ENCODE results near the gene HK1.
"Not testable (repeated sequence)": the region's sequence is repeated elsewhere in the genome, so short reads cannot be mapped to it uniquely, and the experiment has no call there.

HK1 gene

DNA sequence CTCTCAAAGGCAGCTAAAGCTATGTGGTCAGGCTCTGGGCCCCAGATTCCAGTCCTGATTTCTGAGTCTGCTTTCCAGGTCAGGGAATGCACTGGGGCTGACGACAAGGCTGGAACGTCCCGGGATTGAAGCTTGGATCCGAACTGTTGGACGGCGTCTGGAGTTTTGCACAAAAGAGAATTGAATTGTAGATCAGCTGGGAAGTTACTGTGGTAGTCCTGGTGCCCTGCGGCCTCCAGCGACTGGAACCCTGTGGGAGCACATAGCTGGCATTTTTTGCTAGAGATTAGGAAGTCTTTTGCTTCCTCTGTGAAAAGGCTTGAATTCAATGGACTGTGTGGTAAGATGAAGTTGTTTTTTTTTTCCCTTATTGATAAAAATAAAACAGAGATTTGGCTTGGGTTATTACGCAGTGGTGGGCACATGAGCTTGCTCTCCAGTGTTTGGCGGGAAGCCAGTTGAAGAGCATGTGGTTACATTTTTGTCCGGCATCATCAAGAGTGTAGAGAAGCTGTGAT lies at the start of gene HK1:
Gene HK1, plus strand, starts transcription at position 51 of the 518 bp plus-strand sequence.
- ATAC-seq (no peak), DNase-seq (no peak)

DNA sequence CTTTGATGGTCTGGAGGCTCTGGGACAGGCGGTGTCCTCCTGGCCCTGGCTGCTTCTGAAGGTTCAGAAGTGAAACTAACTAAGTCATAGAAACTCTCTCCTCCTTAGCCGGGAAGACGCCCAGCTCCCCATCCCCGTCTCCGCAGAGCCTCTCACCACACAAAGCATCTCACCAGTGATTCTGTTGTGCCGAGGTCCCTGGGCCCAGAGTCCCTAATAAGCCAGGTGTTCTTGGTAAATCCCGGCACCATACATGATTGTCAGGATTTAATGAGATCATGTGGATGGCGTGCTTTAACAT lies 48.7 kb upstream of the HK1 start:
- ATAC-seq (no peak), DNase-seq (no peak)

DNA sequence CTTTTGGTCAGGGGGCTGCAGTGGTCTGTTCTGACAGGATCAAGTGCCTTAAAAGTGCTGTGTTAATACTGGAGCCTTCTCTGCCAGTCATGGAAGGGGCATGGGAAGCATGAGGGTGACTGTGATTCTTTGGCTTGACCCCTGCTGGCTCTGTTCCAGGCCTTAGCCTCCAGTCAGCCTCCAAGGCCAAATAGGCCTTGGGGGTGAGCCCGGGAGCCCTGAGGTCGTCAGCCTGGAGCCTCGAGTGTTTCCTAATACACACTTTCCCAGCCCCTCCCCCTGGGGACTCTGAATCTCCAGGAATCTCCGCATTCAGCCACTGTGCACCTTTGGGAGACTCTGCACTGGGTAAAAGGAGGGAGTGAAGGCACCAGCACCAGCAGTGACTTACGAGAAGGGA lies 48.2 kb upstream of the HK1 start:
- ATAC-seq (no peak), DNase-seq (no peak)

DNA sequence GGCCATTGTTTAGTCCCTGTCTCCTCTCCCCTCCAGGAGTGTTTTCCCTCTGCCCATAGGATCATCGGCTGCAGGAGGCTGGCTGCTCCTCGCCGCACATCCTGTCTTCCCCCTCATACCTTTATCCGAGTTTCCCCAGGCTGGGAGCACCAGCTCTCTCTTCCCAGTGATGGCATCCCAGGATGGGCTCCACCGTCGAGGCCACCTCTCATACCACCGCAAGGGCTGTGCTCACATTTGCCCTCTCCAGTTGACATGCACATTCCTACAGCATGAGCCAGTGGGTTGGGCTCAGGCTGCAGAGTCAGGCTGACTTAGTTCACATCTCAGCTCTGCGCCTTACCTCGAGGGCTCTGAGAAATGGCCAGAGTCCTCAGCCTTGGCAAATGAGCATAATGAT lies 46.0 kb upstream of the HK1 start:
- ATAC-seq: no peak
- no peak for DNase-seq

- ATAC-seq: no peak
- DNase-seq: no peak
Observed at GRCh38 chr10:69232736-69233480, 45.4 kb upstream of the HK1 start.

GRCh38 chr10:69234447-69234846 lies 43.8 kb upstream of the HK1 start:
- DNase-seq (no peak), ATAC-seq (no peak)

GRCh38 chr10:69237528-69238159 lies 40.7 kb upstream of the HK1 start:
- DNase-seq: peak; percentile 89
- ATAC-seq: peak; percentile 96

- DNase-seq: no peak
- no peak for ATAC-seq
Observed at GRCh38 chr10:69239136-69239535, 39.2 kb upstream of the HK1 start.

DNA sequence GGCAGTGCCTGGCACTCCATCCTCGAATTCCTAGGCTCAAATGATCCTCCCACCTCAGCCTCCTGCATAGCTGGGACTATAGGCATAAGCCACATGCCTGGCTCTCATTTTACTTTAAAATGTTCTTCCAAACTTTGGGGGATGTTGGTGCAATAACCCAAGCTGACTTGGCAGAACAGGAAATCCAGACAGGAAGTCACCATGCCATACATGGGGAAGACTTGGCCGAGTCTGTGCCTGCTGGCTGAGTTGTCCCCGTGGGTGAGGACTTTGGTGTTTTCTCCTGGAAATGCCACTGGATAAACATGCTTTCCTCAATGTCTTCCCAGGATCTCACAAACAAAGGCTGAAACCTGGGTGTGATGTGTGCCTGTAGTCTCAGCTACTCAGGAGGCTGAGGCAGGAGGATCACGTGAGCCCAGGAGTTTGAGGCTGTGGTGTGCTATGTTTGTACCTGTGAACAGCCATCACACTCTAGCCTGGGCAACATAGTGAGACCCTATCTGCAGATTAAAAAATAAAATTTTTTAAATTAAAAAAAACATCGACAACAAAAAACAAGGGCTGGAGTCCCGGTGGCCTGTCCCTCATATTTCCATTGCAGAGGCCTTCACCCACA lies 38.4 kb upstream of the HK1 start:
- ATAC-seq (no peak), DNase-seq (no peak)

DNA sequence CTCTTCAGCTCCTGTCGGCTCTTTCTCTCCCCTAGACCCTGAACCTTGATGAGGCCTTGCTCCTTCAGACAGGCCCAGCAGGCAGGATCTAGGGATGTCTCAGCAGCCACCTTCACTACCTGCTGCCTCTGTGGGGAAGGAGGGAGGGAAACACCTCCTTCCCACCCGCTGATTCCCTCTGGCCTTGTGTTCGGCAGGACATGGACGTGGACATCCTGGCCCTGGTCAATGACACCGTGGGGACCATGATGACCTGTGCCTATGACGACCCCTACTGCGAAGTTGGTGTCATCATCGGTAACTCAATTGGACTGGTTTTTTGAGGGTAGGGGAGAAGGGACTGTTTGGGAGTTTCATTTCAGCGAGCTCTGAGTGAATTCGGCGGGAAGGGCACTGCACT lies 37.8 kb upstream of the HK1 start:
- DNase-seq (no peak), ATAC-seq (no peak)

- no peak for DNase-seq
- no peak for ATAC-seq
Observed at GRCh38 chr10:69241575-69241974, 36.7 kb upstream of the HK1 start.

DNA sequence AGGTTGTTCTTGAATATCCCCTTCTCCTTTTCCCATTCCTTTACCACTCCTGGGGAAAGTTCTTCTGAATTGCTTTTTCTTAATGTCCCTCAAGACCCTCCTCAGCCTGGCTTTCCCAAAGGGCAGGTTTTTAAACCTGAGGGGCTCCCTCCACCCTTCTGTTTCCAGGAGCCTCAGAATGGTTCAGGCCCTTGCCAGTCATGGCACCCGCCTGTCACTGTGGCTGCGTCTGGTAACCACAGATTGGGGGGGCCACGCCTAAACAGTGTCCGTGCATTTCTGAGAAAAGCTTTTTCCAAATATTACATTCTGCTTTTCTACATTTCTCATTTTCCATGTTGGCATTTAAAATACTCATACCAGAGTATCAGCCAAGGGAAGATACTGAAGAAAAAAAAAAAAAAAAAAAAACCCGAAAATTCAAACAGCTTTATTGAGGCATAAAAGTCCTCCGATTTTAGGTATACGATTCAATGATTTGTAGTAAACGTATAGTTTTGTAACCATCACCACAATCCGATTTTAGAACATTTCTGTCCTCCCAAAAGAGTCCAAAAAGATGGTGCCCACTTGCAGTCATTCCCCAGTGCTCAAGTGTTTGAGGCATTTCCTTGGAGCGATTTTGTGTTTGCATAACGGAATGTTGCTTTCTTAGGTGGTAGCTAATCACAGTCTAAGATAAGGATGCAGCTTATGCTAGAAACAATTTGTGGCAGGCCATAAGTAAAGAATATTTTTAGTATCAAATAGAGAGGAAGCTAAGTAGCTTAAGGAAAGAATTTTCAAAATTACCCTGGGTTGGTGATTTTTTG lies 36.0 kb upstream of the HK1 start:
- DNase-seq (no peak), ATAC-seq (no peak)

GRCh38 chr10:69242852-69243212 lies 35.5 kb upstream of the HK1 start:
- DNase-seq (no peak), ATAC-seq (no peak)

DNA sequence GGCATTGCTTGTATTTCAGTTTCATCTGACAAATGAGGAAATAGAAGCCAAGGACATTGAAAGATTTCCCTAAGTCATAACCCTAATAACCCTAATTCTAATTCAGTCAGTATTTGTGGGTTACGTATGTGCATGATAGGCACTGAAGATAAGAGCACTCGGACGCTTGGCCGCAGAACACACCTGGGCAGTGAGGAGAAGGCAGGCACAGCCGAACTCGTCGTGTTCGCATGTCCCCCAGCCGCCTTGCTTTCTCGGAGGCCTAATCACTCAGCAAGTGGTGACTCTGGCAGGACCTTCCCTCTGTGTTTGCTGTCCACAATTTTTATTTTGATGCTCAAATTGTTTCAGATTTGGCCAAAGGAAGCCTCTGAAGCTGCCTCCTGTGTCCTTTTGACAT lies 34.5 kb upstream of the HK1 start:
- ATAC-seq: no peak
- DNase-seq: no peak

GRCh38 chr10:69246036-69246435 lies 32.3 kb upstream of the HK1 start:
- DNase-seq (no peak), ATAC-seq (no peak)

- ATAC-seq: no peak
- DNase-seq: no peak
Observed at GRCh38 chr10:69246581-69247312, 31.5 kb upstream of the HK1 start.

- ATAC-seq (no peak), DNase-seq (no peak)
Observed at GRCh38 chr10:69247313-69247710, 31.0 kb upstream of the HK1 start.

- ATAC-seq (no peak), DNase-seq (no peak)
Observed at GRCh38 chr10:69248117-69248730, 30.1 kb upstream of the HK1 start.

DNA sequence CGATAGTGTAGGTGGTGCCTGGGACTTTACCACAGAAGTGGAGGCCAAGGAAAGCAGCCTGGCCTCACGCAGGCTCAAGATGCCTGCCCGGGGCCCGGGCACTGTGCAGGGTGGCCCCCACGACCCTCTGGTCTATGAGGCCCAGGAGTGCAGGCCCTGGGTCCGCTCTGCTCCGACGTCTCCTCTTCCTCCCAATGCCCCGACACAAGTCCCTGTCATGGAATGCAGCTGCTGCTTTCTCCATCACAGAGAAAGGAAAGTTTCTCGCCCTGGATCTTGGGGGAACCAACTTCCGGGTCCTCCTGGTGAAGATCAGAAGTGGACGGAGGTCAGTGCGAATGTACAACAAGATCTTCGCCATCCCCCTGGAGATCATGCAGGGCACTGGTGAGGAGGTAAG lies 28.3 kb upstream of the HK1 start:
- DNase-seq (no peak), ATAC-seq (no peak)

- not testable (repeated sequence) for DNase-seq, ATAC-seq
Observed at GRCh38 chr10:69251417-69251816, 26.9 kb upstream of the HK1 start.

GRCh38 chr10:69253171-69253570 lies 25.1 kb upstream of the HK1 start:
- ATAC-seq: no peak
- no peak for DNase-seq

DNA sequence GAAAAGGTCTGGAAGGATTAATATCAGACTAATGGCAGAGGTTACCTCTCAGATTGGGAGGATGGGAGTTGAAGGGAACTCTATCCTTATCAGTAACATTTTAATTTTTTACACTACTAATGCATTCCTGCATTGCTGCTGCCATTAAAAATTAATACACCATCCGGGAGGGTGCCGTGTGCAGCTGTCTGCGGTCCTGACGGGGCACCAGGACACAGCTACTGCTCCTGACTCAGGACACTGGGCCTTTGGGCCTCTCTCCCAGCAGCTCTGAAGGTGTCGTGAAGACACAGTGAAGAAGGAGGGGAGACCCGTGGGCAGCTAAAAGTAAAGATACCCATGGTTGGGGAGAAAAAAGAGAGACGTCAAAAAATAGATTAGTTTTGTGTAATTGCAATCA lies 23.4 kb upstream of the HK1 start:
- DNase-seq (no peak), ATAC-seq (no peak)

All from stimulated activated naive CD8-positive, alpha-beta T cell treated with anti-CD3 and anti-CD28 coated beads, Interleukin-15, Interleukin-2, amounts not matched to agents 100 U/mL and 50 U/mL, for 24 hours (primary cell).